Fibroblast of the aortic adventitia (primary cell): Measurements from ENCODE around the gene CDIPT. TPM values are rescaled to one million over a fixed set of nuclear protein-coding genes. Genes with fewer than 3 reads are reported as not detected.

ENCODE experiments used
- DNase-seq: peaks from one replicate; pipeline ENCODE4 v3.0.0-alpha.2; 2010; ENCODE audit warnings: low read depth
- H3K4me3 ChIP-seq: 2 replicates; pipeline ENCODE4 v1.5.1; 2011; ENCODE audit warnings: low read depth, mild to moderate bottlenecking, control low read depth, low read length, moderate library complexity
- total RNA-seq: library from RNA; depleted of rRNA; stranded (reverse); fragments of >200 nt; gene quantifications from 2 replicates; pipeline ENCODE4 v1.2.3, GENCODE V29; 2012; ENCODE audit warnings: low replicate concordance
- TF ChIP-seq, protein P1 (sequence below): IDR thresholded peaks from 2 replicates; pipeline ENCODE4 v1.5.1; 2011; ENCODE audit warnings: mild to moderate bottlenecking, low read length, control low read depth, inconsistent platforms; ENCODE audit not compliant: insufficient read depth

The CDIPT gene
- total RNA-seq, 1 donor = 79.2 TPM

GRCh38 chr16:29816694-29817441 is 46.2 kb downstream of the CDIPT start:
- TF ChIP-seq, protein P1, sequence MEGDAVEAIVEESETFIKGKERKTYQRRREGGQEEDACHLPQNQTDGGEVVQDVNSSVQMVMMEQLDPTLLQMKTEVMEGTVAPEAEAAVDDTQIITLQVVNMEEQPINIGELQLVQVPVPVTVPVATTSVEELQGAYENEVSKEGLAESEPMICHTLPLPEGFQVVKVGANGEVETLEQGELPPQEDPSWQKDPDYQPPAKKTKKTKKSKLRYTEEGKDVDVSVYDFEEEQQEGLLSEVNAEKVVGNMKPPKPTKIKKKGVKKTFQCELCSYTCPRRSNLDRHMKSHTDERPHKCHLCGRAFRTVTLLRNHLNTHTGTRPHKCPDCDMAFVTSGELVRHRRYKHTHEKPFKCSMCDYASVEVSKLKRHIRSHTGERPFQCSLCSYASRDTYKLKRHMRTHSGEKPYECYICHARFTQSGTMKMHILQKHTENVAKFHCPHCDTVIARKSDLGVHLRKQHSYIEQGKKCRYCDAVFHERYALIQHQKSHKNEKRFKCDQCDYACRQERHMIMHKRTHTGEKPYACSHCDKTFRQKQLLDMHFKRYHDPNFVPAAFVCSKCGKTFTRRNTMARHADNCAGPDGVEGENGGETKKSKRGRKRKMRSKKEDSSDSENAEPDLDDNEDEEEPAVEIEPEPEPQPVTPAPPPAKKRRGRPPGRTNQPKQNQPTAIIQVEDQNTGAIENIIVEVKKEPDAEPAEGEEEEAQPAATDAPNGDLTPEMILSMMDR = peak; percentile 40
- peak overlapping the region; percentile 86 for H3K4me3 ChIP-seq
- peak; percentile 58 for DNase-seq

DNA sequence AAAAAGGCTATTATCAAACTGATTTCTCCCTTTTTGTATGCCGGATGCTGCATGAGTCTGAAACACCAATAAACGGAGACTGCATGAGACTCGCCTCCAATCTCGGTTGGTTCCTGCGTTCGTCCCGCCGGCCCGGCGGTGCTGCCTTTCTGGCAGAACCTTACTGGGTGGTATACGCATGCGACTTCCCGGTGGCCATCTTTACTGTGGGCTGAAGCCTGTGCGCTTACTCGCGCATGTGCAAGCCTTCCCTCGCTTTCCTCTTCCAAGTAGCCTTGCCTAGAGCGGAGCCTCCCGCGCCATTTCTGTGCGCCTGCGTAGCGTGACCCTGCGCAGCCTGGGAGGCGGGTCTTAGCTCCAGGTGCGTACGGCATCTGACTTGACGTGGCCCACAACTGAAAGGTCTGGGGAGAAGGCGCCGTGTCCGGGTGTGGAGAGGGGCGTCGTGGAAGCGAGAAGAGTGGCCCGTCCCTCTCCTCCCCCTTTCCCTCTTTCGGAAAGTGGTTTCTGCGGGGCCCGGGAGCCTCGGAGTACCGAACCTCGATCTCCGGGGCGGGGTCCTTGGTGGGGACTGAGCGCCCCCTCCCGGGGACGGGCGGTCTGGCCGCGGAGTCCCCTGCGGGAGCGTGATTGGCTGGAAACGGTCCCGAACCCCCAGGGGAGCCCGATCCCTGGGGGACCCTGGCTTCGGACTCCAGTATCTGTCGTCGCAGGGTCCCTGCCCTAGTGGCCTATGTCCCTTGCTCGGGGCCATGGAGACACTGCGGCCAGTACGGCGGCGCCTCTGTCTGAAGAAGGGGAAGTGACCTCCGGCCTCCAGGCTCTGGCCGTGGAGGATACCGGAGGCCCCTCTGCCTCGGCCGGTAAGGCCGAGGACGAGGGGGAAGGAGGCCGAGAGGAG is 47.0 kb downstream of the CDIPT start, which contains the start of gene PAGR1:
Gene PAGR1 (plus strand): TSS at position 360 of the 901 bp plus-strand sequence. CDS start 374 bp downstream, at position 734.
- DNase-seq = peak; percentile 100
- TF ChIP-seq, protein P1 = peak; percentile 79
- H3K4me3 ChIP-seq = peak within 1 kb of the TSS; percentile 86

DNA sequence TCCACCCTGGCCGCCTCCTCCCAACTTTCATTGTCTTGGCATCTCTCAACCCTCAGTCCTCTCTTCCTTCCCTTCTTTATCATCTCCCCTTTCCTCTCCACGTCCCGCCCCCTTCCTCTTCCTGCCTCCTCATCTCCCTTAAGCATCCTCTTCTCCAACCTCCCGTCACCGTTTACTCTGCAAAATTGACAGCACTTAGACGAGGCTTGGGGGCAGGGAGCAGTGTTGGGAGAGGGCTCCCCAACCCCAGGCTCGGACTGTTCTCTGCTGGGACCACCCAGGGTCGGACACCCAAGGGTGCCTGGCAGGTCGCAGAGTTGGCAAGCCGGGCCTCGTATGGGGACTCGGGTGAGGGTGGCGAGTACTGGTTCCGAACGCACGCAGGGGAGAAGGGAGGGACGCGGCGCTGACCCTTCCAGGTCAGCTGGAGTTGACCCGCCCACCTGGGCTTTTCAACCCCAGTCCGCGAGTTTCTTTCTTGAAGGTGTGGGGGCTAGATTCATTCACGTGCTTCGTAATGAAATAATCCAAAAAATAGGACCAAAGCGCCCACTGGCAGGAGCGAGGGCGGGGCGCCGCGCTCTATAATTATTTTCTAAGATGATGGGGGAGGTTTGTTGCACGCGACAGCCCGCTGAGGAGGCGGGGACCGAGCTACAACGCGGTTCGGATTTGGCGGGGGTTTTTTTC is 47.8 kb downstream of the CDIPT start:
- no peak for DNase-seq

GRCh38 chr16:29814592-29814991 is 48.4 kb downstream of the CDIPT start:
- no peak for DNase-seq
- TF ChIP-seq, protein P1 = no peak
- peak overlapping the region; percentile 57 for H3K4me3 ChIP-seq

More for the DNA sequence above, 47.8 kb downstream of the CDIPT start:
- peak overlapping the region; percentile 57 for H3K4me3 ChIP-seq
- TF ChIP-seq, protein P1 = no peak

GRCh38 chr16:29813644-29814562 is 49.1 kb downstream of the CDIPT start:
- DNase-seq = no peak
- TF ChIP-seq, protein P1 = no peak
- peak overlapping the region; percentile 22 for H3K4me3 ChIP-seq
